GM12878 (cell line): Measurements from ENCODE around the gene ANO1. TPM values are rescaled to one million over a fixed set of nuclear protein-coding genes. Genes with fewer than 3 reads are reported as not detected.

Source experiments
- ATAC-seq: fragments of 200-7000 bp; cut with Tn5 transposase; 3 replicates; pipeline ENCODE4 v1.9.1; 2020; ENCODE audit warnings: mild to moderate bottlenecking, moderate library complexity
- BruUV-seq: library from RNA; stranded (reverse); fragments of 400-500 nt; replicated peaks from 2 replicates; lab custom pipeline; 2021; lab: Mats Ljungman, UMichigan
- CTCF ChIA-PET: fragments of 300-600 bp; sonication (Branson Sonifier 250); formaldehyde crosslinking; extraction: SDS; loops from one replicate; lab custom pipeline; 2021; ENCODE audit warnings: inconsistent platforms; lab: Yijun Ruan, JAX
- POLR2A ChIA-PET: fragments of 350-600 bp; formaldehyde crosslinking; extraction: SDS; loops from one replicate; lab custom pipeline; 2021; ENCODE audit warnings: inconsistent platforms; lab: Charles Lee
- RAD21 ChIA-PET: fragments of 300-600 bp; sonication (Branson Sonifier 250); formaldehyde crosslinking; loops from one replicate; lab custom pipeline; 2023; ENCODE audit warnings: antibody characterized with exemption; ENCODE audit not compliant: unreplicated experiment; lab: Charles Lee
- SMC1A ChIA-PET: fragments of 300-600 bp; sonication (Branson Sonifier 250); formaldehyde crosslinking; loops from one replicate; lab custom pipeline; 2023; ENCODE audit not compliant: unreplicated experiment, uncharacterized antibody; lab: Charles Lee
- DNase-seq: peaks from one replicate; pipeline ENCODE4 v3.0.0-alpha.2; 2011; ENCODE audit warnings: low read depth, low spot score
- FAIRE-seq: peaks from 3 replicates; lab custom pipeline; 2011; peaks lifted over from hg19 to GRCh38; lab: Jason Lieb, UNC
- H2AFZ ChIP-seq: 2 replicates; pipeline ENCODE4 v1.6.0; 2011; ENCODE audit warnings: low read depth, low read length, control low read depth; ENCODE audit not compliant: control insufficient read depth
- H3K27ac ChIP-seq: 2 replicates; pipeline ENCODE4 v1.5.1; 2011; ENCODE audit warnings: control low read depth; ENCODE audit not compliant: control insufficient read depth, insufficient read depth
- H3K27me3 ChIP-seq, 2 experiments: replicated peaks in 1 of 2; 2 replicates each; pipeline versions ENCODE4 v1.6.0 to v1.6.1; 2011; ENCODE audit warnings: low read length in 1 of 2; ENCODE audit not compliant: control insufficient read depth in 2 of 2, insufficient read depth in 2 of 2
- H3K36me3 ChIP-seq, 2 experiments: 2 replicates each; pipeline ENCODE4 v1.5.1; 2011; ENCODE audit warnings: low read length in 1 of 2; ENCODE audit not compliant: control insufficient read depth in 2 of 2, insufficient read depth in 2 of 2
- H3K4me1 ChIP-seq: 2 replicates; pipeline ENCODE4 v1.6.1; 2011; ENCODE audit warnings: mild to moderate bottlenecking, low read length, moderate library complexity, mixed read lengths; ENCODE audit not compliant: control insufficient read depth, insufficient read depth
- H3K4me2 ChIP-seq: 2 replicates; pipeline ENCODE4 v1.6.0; 2011; ENCODE audit warnings: control low read depth; ENCODE audit not compliant: control insufficient read depth, insufficient read depth
- H3K4me3 ChIP-seq: fragments of 200-600 bp; sonication (generic); 2 replicates; pipeline ENCODE4 v1.5.1; 2016
- H3K79me2 ChIP-seq: 2 replicates; pipeline ENCODE4 v1.6.0; 2011; ENCODE audit warnings: low read length; ENCODE audit not compliant: control insufficient read depth, insufficient read depth
- H3K9ac ChIP-seq: 2 replicates; pipeline ENCODE4 v1.8.0; 2011; ENCODE audit warnings: low read length, control low read depth, mixed read lengths; ENCODE audit not compliant: control insufficient read depth, insufficient read depth
- H3K9me3 ChIP-seq: replicated peaks from 3 replicates; pipeline ENCODE4 v1.5.1; 2011; ENCODE audit warnings: mild to moderate bottlenecking, low read length; ENCODE audit not compliant: control insufficient read depth, insufficient read depth
- H4K20me1 ChIP-seq: 2 replicates; pipeline ENCODE4 v1.6.0; 2011; ENCODE audit not compliant: control insufficient read depth, insufficient read depth
- BHLHE40 ChIP-seq, 2 experiments: fragments of 450-650 bp in 1 of 2; IDR thresholded peaks; 2 replicates each; pipeline ENCODE4 v1.6.1; 2011 to 2017; ENCODE audit warnings: low read depth in 2 of 2, borderline replicate concordance in 1 of 2, improper control_type of control experiment in 1 of 2, low read length in 1 of 2, mild to moderate bottlenecking in 1 of 2
- NFYA ChIP-seq: IDR thresholded peaks from 2 replicates; pipeline ENCODE4 v1.6.1; 2011; ENCODE audit warnings: low read depth, mild to moderate bottlenecking, low read length, improper control_type of control experiment, borderline replicate concordance
- SIN3A ChIP-seq: IDR thresholded peaks from 2 replicates; pipeline ENCODE4 v1.6.1; 2012; ENCODE audit warnings: low read depth, low read length, improper control_type of control experiment
- WGBS: methylation state at CpG from one replicate; pipeline ENCODE4 v1.1.6; 2016; ENCODE audit warnings: low lambda C conversion rate; ENCODE audit not compliant: insufficient replicate concordance, insufficient coverage; ENCODE audit errors: missing lambda C conversion rate; 5-methylcytosine and 5-hydroxymethylcytosine counted together
- in situ Hi-C: fragments of 300-500 bp; cut with MboI; formaldehyde crosslinking; loops from 9 replicates; pipeline ENCODE4 v1.14.3; 2018; ENCODE audit warnings: mixed read lengths
- intact Hi-C: fragments of 100-400 bp; cut with micrococcal nuclease; formaldehyde crosslinking; loops from one replicate; pipeline ENCODE4 v1.14.2; 2022; ENCODE audit not compliant: unreplicated experiment
- polyA plus RNA-seq, 11 experiments: library from polyadenylated mRNA; depleted of rRNA in 4 of 11; unstranded in 6 of 11; stranded (reverse) in 5 of 11; fragments of >200 nt; fragmentation: Nextera tagmentation in 4 of 11; fragmentation: Illumina TruSeq in 1 of 11; extraction: Ambion mirVana in 4 of 11; extraction: Trizol in 1 of 11; gene quantifications; 1 replicate in 1 of 11; 2 replicates in 10 of 11; pipeline versions ENCODE4 v1.2.1 to v1.2.3, GENCODE V29; 2011 to 2016; ENCODE audit warnings: inconsistent platforms in 2 of 11, missing spikeins in 2 of 11, low read depth in 1 of 11
- total RNA-seq, 4 experiments: library from RNA; depleted of rRNA in 3 of 4; stranded (reverse); fragments of >200 nt in 3 of 4; fragmentation: Illumina TruSeq in 1 of 4; extraction: Trizol in 1 of 4; gene quantifications; 2 replicates each; pipeline versions ENCODE4 v1.2.1 to v1.2.3, GENCODE V29; 2013 to 2021
- TF ChIP-seq, protein P1 (sequence below): fragments of 450-650 bp; IDR thresholded peaks from 2 replicates; pipeline ENCODE4 v1.6.1; 2017; ENCODE audit warnings: mild to moderate bottlenecking, moderate library complexity
- TF ChIP-seq, protein P2 (sequence below), 3 experiments: IDR thresholded peaks in 2 of 3; conservative IDR thresholded peaks in 1 of 3; 2 replicates each; pipeline ENCODE4 v1.5.1; 2011; ENCODE audit warnings: low read depth in 3 of 3, low read length in 3 of 3, mild to moderate bottlenecking in 3 of 3, control low read depth in 2 of 3, moderate library complexity in 2 of 3, inconsistent platforms in 1 of 3, mixed read lengths in 1 of 3; ENCODE audit not compliant: control insufficient read depth in 2 of 3, insufficient read depth in 1 of 3; ENCODE audit errors: extremely low read depth in 1 of 3
- TF ChIP-seq, protein P3 (sequence below): fragments of 450-650 bp; formaldehyde crosslinking; IDR thresholded peaks from 2 replicates; pipeline ENCODE4 v1.5.0; 2022; ENCODE audit warnings: mild to moderate bottlenecking, missing genetic modification characterization
- TF ChIP-seq, protein P4 (sequence below): fragments of 450-650 bp; formaldehyde crosslinking; IDR thresholded peaks from 2 replicates; pipeline ENCODE4 v1.4.0; 2022; ENCODE audit warnings: mild to moderate bottlenecking, moderate library complexity

ANO1 gene
- total and polyA plus RNA-seq, 10 of the 15 experiments (the other 5 are each of a cell fraction or from before 2014, with no cell fraction given): 0.01 to 0.38 (median 0.06) TPM; not detected in 7

DNA sequence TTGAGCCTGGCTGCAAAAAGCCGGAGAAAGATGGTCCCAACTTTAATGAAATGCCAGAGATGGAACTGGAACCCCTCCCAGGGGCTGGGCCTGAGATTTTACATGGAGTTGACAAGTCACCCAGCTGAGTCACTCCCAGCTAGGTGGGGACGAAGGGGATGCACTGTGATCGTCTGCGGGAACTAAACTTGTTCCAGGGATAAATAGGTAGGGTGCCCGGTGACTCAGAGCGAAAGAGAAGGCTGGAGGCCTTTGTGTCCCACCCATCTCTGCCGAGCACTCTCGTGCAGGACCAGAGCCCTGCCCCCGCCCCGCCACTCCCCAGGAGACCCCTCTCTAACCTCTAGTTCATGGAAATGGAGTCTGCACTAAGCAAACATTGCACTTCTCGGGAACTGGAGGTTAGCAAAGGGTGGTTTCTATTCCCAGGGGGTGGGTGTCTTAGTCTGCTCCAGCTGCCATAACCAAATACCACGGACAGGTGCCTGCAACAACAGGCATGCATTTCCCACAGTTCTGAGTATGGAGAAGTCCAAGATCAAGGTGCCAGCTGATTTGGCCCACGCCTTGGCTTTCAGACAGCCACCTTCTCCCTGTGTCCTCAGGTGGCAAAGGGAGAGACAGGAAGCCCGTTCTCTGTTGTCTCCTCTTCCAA lies 64.2 kb downstream of the ANO1 start (continued):
- TF ChIP-seq, protein P1, sequence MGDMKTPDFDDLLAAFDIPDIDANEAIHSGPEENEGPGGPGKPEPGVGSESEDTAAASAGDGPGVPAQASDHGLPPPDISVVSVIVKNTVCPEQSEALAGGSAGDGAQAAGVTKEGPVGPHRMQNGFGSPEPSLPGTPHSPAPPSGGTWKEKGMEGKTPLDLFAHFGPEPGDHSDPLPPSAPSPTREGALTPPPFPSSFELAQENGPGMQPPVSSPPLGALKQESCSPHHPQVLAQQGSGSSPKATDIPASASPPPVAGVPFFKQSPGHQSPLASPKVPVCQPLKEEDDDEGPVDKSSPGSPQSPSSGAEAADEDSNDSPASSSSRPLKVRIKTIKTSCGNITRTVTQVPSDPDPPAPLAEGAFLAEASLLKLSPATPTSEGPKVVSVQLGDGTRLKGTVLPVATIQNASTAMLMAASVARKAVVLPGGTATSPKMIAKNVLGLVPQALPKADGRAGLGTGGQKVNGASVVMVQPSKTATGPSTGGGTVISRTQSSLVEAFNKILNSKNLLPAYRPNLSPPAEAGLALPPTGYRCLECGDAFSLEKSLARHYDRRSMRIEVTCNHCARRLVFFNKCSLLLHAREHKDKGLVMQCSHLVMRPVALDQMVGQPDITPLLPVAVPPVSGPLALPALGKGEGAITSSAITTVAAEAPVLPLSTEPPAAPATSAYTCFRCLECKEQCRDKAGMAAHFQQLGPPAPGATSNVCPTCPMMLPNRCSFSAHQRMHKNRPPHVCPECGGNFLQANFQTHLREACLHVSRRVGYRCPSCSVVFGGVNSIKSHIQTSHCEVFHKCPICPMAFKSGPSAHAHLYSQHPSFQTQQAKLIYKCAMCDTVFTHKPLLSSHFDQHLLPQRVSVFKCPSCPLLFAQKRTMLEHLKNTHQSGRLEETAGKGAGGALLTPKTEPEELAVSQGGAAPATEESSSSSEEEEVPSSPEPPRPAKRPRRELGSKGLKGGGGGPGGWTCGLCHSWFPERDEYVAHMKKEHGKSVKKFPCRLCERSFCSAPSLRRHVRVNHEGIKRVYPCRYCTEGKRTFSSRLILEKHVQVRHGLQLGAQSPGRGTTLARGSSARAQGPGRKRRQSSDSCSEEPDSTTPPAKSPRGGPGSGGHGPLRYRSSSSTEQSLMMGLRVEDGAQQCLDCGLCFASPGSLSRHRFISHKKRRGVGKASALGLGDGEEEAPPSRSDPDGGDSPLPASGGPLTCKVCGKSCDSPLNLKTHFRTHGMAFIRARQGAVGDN: no peak
- no peak for TF ChIP-seq SIN3A
- TF ChIP-seq, protein P2, sequence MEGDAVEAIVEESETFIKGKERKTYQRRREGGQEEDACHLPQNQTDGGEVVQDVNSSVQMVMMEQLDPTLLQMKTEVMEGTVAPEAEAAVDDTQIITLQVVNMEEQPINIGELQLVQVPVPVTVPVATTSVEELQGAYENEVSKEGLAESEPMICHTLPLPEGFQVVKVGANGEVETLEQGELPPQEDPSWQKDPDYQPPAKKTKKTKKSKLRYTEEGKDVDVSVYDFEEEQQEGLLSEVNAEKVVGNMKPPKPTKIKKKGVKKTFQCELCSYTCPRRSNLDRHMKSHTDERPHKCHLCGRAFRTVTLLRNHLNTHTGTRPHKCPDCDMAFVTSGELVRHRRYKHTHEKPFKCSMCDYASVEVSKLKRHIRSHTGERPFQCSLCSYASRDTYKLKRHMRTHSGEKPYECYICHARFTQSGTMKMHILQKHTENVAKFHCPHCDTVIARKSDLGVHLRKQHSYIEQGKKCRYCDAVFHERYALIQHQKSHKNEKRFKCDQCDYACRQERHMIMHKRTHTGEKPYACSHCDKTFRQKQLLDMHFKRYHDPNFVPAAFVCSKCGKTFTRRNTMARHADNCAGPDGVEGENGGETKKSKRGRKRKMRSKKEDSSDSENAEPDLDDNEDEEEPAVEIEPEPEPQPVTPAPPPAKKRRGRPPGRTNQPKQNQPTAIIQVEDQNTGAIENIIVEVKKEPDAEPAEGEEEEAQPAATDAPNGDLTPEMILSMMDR (IDR thresholded peaks at IDR 0.05 in 2 of 3, conservative IDR thresholded peaks at IDR 0.05 in 1 of 3; ENCODE audit: control insufficient read depth in 2 of 3, extremely low read depth in 1 of 3, insufficient read depth in 1 of 3, low read depth in 3 of 3, low read length in 3 of 3): no peak

DNA sequence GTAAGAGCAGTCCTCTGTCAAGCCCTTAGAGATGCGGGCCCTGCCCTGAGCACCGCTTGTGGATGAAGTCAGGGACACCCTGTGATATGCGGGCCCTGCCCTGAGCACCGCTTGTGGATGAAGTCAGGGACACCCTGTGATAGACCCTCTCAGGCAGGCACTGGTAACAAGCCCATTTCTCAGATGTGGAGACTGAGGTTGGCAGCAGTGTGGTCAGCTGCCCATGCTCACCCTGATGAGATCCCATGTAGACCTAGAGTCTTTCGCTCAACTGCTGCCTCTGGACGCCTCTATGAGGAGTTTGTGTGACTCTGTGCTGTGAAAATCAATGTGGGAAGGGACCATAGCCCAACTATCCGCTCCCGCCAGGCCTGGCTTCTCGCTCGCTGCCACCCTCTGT lies 66.1 kb downstream of the ANO1 start:
- ChIA-PET RAD21 (no interaction called here), CTCF (no interaction called here), POLR2A (no interaction called here), SMC1A (no interaction called here)
- no peak overlapping the region for H3K4me2 ChIP-seq
- H3K9ac ChIP-seq: no peak overlapping the region
- DNase-seq (no peak), ATAC-seq (no peak), FAIRE-seq (no peak)
- in situ Hi-C loops (no loop called here), intact Hi-C loops (no loop called here)
- WGBS: 70% methylated on average over 10 of the region's 10 CpGs
- H3K27ac ChIP-seq: no peak overlapping the region
- no TSS peak for BruUV-seq
- no peaks in the 10 kb centered on the region for H3K36me3 ChIP-seq
- H4K20me1 ChIP-seq: no peaks in the 10 kb centered on the region
- H3K79me2 ChIP-seq: no peaks in the 10 kb centered on the region
- no peaks in the 10 kb centered on the region for H3K9me3 ChIP-seq
- no peak overlapping the region for H2AFZ ChIP-seq
- H3K4me1 ChIP-seq: no peaks in the 10 kb centered on the region
- H3K27me3 ChIP-seq: peaks cover 7 to 14% of the 10 kb centered on the region in 2 experiments
- no peak overlapping the region for H3K4me3 ChIP-seq
- TF ChIP-seq BHLHE40 (IDR thresholded peaks at IDR 0.05; ENCODE audit: borderline replicate concordance in 1 of 2, low read depth in 2 of 2, low read length in 1 of 2) (no peak), NFYA (no peak)
- TF ChIP-seq, protein P3, sequence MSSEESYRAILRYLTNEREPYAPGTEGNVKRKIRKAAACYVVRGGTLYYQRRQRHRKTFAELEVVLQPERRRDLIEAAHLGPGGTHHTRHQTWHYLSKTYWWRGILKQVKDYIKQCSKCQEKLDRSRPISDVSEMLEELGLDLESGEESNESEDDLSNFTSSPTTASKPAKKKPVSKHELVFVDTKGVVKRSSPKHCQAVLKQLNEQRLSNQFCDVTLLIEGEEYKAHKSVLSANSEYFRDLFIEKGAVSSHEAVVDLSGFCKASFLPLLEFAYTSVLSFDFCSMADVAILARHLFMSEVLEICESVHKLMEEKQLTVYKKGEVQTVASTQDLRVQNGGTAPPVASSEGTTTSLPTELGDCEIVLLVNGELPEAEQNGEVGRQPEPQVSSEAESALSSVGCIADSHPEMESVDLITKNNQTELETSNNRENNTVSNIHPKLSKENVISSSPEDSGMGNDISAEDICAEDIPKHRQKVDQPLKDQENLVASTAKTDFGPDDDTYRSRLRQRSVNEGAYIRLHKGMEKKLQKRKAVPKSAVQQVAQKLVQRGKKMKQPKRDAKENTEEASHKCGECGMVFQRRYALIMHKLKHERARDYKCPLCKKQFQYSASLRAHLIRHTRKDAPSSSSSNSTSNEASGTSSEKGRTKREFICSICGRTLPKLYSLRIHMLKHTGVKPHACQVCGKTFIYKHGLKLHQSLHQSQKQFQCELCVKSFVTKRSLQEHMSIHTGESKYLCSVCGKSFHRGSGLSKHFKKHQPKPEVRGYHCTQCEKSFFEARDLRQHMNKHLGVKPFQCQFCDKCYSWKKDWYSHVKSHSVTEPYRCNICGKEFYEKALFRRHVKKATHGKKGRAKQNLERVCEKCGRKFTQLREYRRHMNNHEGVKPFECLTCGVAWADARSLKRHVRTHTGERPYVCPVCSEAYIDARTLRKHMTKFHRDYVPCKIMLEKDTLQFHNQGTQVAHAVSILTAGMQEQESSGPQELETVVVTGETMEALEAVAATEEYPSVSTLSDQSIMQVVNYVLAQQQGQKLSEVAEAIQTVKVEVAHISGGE (CRISPR knock-in tag): no peak
- TF ChIP-seq, protein P4, sequence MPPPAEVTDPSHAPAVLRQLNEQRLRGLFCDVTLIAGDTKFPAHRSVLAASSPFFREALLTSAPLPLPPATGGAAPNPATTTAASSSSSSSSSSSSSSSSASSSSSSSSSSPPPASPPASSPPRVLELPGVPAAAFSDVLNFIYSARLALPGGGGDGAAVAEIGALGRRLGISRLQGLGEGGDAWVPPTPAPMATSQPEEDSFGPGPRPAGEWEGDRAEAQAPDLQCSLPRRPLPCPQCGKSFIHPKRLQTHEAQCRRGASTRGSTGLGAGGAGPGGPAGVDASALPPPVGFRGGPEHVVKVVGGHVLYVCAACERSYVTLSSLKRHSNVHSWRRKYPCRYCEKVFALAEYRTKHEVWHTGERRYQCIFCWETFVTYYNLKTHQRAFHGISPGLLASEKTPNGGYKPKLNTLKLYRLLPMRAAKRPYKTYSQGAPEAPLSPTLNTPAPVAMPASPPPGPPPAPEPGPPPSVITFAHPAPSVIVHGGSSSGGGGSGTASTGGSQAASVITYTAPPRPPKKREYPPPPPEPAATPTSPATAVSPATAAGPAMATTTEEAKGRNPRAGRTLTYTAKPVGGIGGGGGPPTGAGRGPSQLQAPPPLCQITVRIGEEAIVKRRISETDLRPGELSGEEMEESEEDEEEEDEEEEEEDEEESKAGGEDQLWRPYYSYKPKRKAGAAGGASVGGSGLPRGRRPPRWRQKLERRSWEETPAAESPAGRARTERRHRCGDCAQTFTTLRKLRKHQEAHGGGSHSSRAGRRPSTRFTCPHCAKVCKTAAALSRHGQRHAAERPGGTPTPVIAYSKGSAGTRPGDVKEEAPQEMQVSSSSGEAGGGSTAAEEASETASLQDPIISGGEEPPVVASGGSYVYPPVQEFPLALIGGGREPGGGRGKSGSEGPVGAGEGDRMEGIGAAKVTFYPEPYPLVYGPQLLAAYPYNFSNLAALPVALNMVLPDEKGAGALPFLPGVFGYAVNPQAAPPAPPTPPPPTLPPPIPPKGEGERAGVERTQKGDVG (CRISPR knock-in tag): no peak
